ENCODE measurements around the gene NLRC5. TPM values are rescaled to one million over a fixed set of nuclear protein-coding genes. Genes with fewer than 3 reads are reported as not detected.

Gene NLRC5
- total RNA-seq, 1 donor from 2014 or later, result not detected

- Histone ChIP-seq H4K20me1 (ENCODE audit: low read depth) (no peaks in the 10 kb centered on the region), H3F3A (ENCODE audit: low read depth) (no peaks in the 10 kb centered on the region), H3K4me3 (no peak overlapping the region), H3K4me1 (no peaks in the 10 kb centered on the region), H3K27ac (no peak overlapping the region), H3K4me2 (no peak overlapping the region), H2AFZ (replicated peaks) (no peak overlapping the region), H3K36me3 (no peaks in the 10 kb centered on the region), H3K79me2 (ENCODE audit: low read depth) (no peaks in the 10 kb centered on the region), H3K27me3 (no peaks in the 10 kb centered on the region), H3K9ac (no peak overlapping the region), H3K9me3 (ENCODE audit: low read depth) (no peaks in the 10 kb centered on the region)
- Mint-ChIP-seq H3K4me3 (no peak overlapping the region), H3K27me3 (ENCODE audit: insufficient read depth, low read depth) (peaks cover 10% of the 10 kb centered on the region), H3K36me3 (no peaks in the 10 kb centered on the region), H3K9me3 (no peaks in the 10 kb centered on the region), H3K27ac (no peak overlapping the region), H3K4me1 (no peaks in the 10 kb centered on the region)
- DNase-seq (ENCODE audit: low spot score), result no peak
- TF ChIP-seq EZH2 (IDR thresholded peaks at IDR 0.05) (no peak), CTCF (IDR thresholded peaks at IDR 0.05) (no peak), EZH2phosphoT487 (IDR thresholded peaks at IDR 0.05) (no peak)
These were observed 33.3 kb upstream of the NLRC5 start for GRCh38 chr16:56956076-56956475.

- no peaks in the 10 kb centered on the region for H3K36me3 ChIP-seq
- no peaks in the 10 kb centered on the region for H3K27me3 ChIP-seq
- H4K20me1 ChIP-seq (ENCODE audit: low read depth), result no peaks in the 10 kb centered on the region
- no peak overlapping the region for H2AFZ ChIP-seq (replicated peaks)
- H3F3A ChIP-seq (ENCODE audit: low read depth), result no peaks in the 10 kb centered on the region
- no peak overlapping the region for H3K9ac ChIP-seq
- no peaks in the 10 kb centered on the region for H3K9me3 ChIP-seq (ENCODE audit: low read depth)
- H3K27ac Mint-ChIP-seq, result no peak overlapping the region
- H3K9me3 Mint-ChIP-seq, result no peaks in the 10 kb centered on the region
- H3K4me2 ChIP-seq, result no peak overlapping the region
- H3K27ac ChIP-seq, result no peak overlapping the region
- H3K4me1 ChIP-seq, result no peaks in the 10 kb centered on the region
- no peak overlapping the region for H3K4me3 Mint-ChIP-seq
- H3K27me3 Mint-ChIP-seq (ENCODE audit: insufficient read depth, low read depth), result peaks cover 8% of the 10 kb centered on the region
- H3K4me3 ChIP-seq, result no peak overlapping the region
- no peak for DNase-seq (ENCODE audit: low spot score)
- H3K4me1 Mint-ChIP-seq, result no peaks in the 10 kb centered on the region
- no peak for TF ChIP-seq EZH2phosphoT487 (IDR thresholded peaks at IDR 0.05)
- TF ChIP-seq CTCF (IDR thresholded peaks at IDR 0.05), result peak; percentile 14
- H3K36me3 Mint-ChIP-seq, result no peaks in the 10 kb centered on the region
- no peaks in the 10 kb centered on the region for H3K79me2 ChIP-seq (ENCODE audit: low read depth)
These were observed 32.6 kb upstream of the NLRC5 start for GRCh38 chr16:56956756-56957155.

- Mint-ChIP-seq H3K9me3 (no peaks in the 10 kb centered on the region), H3K27me3 (ENCODE audit: insufficient read depth, low read depth) (peaks cover 5% of the 10 kb centered on the region), H3K27ac (no peak overlapping the region), H3K4me1 (peaks cover 10% of the 10 kb centered on the region), H3K36me3 (no peaks in the 10 kb centered on the region), H3K4me3 (no peak overlapping the region)
- Histone ChIP-seq H3K79me2 (ENCODE audit: low read depth) (no peaks in the 10 kb centered on the region), H3K27me3 (no peaks in the 10 kb centered on the region), H3K4me2 (no peak overlapping the region), H3K4me3 (no peak overlapping the region), H3K27ac (no peak overlapping the region), H3K36me3 (no peaks in the 10 kb centered on the region), H4K20me1 (ENCODE audit: low read depth) (no peaks in the 10 kb centered on the region), H3F3A (ENCODE audit: low read depth) (no peaks in the 10 kb centered on the region), H3K9ac (no peak overlapping the region), H2AFZ (replicated peaks) (no peak overlapping the region), H3K4me1 (no peaks in the 10 kb centered on the region), H3K9me3 (ENCODE audit: low read depth) (no peaks in the 10 kb centered on the region)
- no peak for DNase-seq (ENCODE audit: low spot score)
- TF ChIP-seq EZH2phosphoT487 (IDR thresholded peaks at IDR 0.05) (no peak), CTCF (IDR thresholded peaks at IDR 0.05) (no peak), EZH2 (IDR thresholded peaks at IDR 0.05) (no peak)
These were observed 28.6 kb upstream of the NLRC5 start for GRCh38 chr16:56960681-56961281.

All from neural progenitor cell (in vitro differentiated cells).